Medulla oblongata (tissue), 1 donor: Measurements from ENCODE around the gene SMIM44.

ENCODE experiments used
- DNase-seq: peaks from one replicate; pipeline ENCODE4 v3.0.0-alpha.2; 2015; ENCODE audit errors: extremely low spot score

The SMIM44 gene

GRCh38 chr19:3500429-3501101 is 17.3 kb upstream of the SMIM44 start, which contains the start of gene DOHH:
Gene DOHH, minus strand, starts transcription at chr19:3500674. Its CDS starts 3,860 bp downstream, at chr19:3496814.
- DNase-seq, result peak; percentile 99

- DNase-seq, result no peak
Measured at GRCh38 chr19:3499738-3500428, 16.6 kb upstream of the SMIM44 start.

GRCh38 chr19:3497757-3498520 is 14.7 kb upstream of the SMIM44 start:
- DNase-seq, result no peak

GRCh38 chr19:3496392-3497273 is 13.4 kb upstream of the SMIM44 start:
- DNase-seq, result no peak

- no peak for DNase-seq
Measured at GRCh38 chr19:3494559-3494958, 11.3 kb upstream of the SMIM44 start.

GRCh38 chr19:3494051-3494450 is 10.8 kb upstream of the SMIM44 start:
- DNase-seq, result peak; percentile 92

GRCh38 chr19:3493651-3494050 is 10.4 kb upstream of the SMIM44 start:
- DNase-seq, result no peak

- DNase-seq, result no peak
Measured at GRCh38 chr19:3492919-3493318, 9.7 kb upstream of the SMIM44 start.

- no peak for DNase-seq
Measured at GRCh38 chr19:3492131-3492839, 9.0 kb upstream of the SMIM44 start.

GRCh38 chr19:3491396-3492119 is 8.3 kb upstream of the SMIM44 start:
- no peak for DNase-seq

GRCh38 chr19:3482507-3483225 is 575 bp downstream of the SMIM44 start:
- DNase-seq, result no peak

- no peak for DNase-seq
Measured at GRCh38 chr19:3481241-3482090, 1.8 kb downstream of the SMIM44 start.

GRCh38 chr19:3480383-3481091 is 2.7 kb downstream of the SMIM44 start, which contains the start of gene SMIM24:
Gene SMIM24, minus strand, starts transcription at chr19:3480525. Its CDS starts 62 bp downstream, at chr19:3480463.
- DNase-seq, result no peak

- DNase-seq, result no peak
Measured at GRCh38 chr19:3479834-3480215, 3.4 kb downstream of the SMIM44 start.

GRCh38 chr19:3479177-3479833 is 3.9 kb downstream of the SMIM44 start:
- DNase-seq, result peak; percentile 42

- DNase-seq, result no peak
Measured at GRCh38 chr19:3478409-3479176, 4.6 kb downstream of the SMIM44 start.

GRCh38 chr19:3477951-3478350 is 5.3 kb downstream of the SMIM44 start:
- DNase-seq, result no peak
